ENCODE data around the gene ATXN10.
"Not testable (repeated sequence)": the region's sequence is repeated elsewhere in the genome, so short reads cannot be mapped to it uniquely, and the experiment has no call there.

Gene ATXN10

DNA sequence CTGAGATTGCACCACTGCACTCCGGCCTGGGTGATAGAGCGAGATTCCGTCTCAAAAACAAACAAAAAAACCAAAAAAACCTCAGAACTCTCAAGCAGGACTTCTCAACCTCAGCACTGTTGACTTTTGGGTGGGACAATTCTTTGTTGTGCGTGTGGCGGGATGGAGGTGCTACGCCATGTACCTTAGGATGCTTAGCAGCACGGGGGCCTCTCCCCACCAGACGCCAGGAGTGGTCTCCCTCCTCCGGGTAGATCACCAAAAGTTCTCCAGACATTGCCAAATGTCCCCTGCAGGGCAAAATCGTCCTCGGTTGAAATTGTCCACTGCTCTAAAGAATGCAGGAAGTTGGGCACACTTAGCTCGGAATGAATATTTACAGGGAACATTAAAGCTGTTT lies 26.9 kb upstream of the ATXN10 start:
- no peak for DNase-seq

DNA sequence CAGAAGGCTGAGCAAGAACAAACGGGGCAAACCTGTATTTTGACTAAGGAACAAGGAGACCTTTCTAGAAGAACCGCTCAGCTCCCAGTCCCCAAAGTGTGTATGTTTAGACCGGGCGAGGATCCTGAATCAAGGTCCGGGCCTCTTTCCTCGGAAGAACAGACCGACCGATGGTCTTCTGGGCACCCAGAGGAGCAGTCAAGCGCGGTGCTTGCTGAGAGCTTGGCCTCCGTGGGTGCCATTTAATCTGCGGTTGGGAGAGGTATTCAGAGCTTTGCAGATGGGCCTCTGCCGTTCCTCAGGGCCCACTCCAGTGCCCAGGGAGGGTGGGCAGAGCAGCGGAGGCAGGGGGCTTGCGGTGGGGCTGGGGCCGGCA lies 26.5 kb upstream of the ATXN10 start:
- no peak for DNase-seq

DNA sequence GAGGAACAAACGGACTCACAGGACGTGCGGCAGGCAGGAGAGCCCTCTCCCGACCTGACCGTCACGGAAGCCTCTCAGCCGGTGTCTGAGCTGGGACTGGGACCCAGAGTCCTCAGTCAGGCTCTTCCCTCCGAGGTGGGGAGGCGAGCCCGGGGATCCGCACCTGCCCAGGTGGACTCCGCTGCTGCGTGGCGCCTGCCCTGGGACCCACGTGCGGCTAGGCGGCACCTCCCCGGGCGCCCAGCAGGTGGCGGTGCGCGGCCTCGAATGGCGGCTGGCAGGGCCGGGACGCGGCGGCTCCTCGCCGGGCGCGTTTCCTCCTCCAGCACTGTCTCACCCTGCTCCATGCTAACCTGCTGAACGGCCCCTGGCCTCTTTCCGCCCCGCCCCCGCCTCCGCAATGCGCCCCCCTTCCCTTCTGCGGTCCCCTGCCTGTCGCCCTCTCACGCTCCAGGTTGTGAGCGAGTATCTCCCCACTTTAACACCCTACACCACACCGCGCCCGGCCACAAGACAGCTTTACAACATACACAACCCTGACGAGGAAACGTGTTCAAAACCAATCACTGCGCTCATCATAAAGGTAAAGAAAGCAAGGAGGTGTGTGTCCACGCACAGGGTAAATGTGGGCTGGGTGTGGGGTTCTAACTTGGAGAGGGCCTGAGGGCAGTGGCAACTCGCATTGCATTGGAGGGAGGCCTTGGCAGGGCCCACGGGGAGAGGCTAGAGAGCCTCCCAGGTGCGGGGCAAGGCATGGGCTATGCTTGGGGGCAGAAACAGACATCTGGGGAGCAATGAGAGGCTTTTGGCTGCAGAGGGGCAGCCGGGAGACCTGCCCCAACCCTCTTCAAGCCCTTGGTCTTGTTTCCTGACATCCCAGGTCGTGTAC lies 25.9 kb upstream of the ATXN10 start:
- DNase-seq, result peak; percentile 17

DNA sequence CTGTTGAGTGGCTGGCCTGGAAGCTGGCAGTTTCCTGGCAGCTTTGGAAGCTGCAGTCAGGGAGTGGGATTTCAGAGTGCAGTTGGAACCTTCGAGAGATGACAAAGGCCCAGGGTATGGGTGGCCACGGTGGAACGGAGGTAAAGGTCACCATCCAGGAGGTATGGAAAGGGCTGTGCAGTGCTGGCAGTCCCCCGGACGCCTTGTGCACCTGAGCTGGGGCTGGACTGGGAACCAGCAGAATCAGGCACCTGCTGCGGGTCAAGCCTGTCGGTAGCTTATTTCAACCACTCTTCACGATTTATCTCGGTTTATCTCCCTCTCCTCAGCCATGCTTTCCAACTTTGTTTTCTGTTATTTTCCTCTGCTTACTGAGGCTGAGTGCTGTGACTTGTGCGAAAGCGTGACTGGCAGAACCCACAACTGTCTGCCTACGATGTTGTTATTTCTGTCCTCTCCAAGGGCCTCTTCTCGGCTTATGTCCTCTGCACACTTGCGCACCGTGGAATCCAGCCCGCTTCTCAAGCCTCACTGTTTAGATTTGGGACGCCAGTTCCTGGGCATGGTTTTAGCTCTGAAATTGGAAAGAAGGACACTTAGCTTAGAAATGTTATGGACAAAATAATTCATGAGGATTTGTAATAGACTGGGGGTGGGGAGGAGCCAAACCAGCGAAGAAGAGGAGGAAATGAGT lies 24.0 kb upstream of the ATXN10 start:
- DNase-seq, result no peak

DNA sequence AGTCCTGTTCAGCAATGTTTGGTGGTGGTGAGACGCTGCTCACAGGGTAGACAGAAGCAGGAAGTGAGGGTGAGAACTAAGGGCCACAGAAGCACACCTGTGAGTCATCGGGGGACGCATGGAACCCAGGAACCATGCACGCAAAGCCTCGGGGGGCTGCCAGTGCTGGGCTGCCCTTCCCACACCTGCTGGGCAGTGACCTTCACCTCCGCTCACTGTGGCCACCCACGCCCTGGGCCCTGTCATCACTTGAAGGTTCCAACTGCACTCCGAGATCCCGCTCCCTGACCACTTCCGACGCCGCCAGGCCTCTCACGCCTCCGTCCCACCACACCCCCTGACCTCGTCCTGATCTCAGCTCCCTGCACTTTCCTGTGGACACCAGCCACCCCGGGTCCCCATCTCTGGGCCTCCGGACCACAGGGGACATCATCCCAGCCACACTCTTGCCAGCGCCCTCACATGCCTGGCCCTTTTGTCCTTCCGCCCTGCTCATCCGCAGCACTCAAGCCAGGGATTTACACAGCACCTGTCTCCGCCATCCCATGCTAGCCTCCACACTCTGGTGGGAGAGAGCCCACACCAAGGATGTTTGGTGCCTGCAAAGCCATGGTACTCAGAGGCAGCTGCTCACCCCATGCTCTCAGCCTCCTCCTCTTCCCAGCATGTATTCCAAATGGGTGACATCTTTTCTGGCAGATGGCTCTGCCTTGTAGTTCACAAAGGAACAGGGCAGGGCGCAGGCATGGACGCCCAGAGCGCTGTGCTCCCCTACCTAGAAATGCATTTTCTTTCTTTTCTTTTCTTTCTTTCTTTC lies 23.1 kb upstream of the ATXN10 start:
- DNase-seq, result no peak

DNA sequence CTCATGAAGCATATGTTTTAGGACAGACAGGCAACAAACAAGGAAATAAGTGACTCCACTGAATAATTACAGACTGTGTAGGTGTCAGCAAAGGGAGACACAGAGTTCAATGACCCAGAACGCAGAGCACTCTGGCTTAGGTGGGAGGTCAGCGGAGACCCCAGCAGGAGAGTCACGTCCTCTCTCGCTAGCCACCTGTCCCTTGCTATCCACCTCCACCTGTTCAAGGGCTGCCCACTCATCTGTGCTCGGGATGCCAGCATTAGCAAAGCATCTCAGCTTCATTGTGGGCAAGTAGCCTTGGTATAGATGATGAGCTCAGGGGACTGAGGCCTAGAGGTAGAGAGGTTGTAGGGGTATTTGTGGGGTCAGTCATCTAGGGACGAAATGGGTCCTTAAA lies 21.8 kb upstream of the ATXN10 start:
- no peak for DNase-seq

DNA sequence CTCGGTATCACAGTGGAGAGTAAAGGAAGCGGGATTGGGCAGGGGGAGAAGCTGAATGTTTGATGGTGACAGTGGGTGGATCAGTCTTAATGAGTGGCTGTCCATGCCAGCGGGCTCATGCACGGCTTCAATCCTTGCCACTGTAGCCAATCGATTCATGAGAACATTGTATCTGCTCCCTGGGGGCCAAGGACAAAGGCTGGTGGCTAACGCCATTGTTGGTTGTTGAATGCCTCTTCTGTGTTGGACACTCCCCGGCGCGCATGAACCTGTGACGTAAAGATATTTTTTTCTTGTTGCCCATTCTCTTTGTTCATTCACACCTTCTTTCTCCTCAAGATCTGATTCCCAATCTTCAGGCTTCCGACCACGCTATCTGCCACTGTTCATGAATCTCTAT lies 20.9 kb upstream of the ATXN10 start:
- DNase-seq, result no peak

DNA sequence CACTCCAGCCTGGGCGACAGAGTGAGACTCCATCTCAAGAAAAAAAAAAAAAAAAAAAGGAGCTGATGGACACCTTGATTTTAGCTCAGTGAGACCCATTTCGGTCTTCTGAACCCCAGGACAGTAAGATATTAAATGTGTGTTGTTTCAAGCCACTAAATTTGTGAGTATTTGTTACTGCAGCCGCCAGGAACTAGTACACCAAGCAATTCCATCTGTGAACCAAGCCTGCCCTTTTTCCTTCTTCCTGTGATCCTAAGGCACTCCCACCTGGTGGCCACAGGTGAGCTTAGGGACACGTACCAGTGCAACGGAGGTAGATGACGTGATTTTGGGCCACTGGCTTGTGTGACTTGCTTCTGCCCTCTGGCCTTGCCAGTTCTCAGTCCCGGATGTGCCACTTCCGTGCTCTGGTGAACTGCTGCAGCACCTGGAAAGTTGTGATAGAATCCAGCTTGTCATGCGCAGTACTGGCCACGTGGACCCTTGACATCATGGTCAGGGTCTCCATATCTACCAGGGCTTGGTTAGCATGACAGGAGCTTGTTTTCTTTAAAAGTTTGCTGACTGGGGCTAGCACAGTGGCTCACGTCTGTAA lies 19.6 kb upstream of the ATXN10 start:
- DNase-seq, result no peak

DNA sequence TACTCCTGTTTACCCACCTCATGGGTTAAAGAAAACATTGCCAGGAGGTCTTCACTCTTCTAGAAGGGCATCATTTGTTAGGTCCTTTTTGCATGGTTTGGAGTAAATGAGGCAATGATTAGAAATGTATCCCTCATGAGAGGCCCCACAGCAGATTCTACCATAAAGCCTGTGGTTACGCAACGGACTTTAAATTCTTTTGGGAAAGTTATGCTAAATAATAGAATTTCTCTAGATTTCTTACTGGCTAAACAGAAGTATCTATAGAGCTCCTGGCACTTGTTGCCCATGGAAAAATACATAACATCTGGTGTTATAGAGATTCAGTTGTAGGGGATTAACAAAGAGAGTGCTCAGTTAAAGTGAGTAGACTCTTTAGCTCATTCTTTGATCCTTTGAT lies 15.1 kb upstream of the ATXN10 start:
- DNase-seq, result no peak

DNA sequence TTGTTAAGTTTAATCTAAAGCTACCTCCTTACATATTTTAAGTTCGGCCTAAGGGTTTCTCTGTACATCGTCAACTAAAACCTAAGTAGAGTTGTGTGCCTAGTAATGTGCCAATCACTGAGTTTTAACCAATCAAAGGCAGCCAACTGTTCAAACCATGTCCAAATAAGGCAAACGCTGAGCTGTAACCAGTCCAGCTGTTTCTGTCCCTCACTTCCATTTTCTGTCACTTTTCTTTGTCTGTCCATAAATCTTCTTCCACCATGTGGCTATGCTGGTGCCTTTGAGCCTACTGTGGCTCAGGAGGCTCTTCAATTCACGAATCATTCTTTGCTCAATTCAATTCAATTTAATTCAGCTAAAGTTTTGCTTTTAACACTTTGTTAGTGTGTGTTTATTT lies 13.9 kb upstream of the ATXN10 start:
- DNase-seq, result no peak

DNA sequence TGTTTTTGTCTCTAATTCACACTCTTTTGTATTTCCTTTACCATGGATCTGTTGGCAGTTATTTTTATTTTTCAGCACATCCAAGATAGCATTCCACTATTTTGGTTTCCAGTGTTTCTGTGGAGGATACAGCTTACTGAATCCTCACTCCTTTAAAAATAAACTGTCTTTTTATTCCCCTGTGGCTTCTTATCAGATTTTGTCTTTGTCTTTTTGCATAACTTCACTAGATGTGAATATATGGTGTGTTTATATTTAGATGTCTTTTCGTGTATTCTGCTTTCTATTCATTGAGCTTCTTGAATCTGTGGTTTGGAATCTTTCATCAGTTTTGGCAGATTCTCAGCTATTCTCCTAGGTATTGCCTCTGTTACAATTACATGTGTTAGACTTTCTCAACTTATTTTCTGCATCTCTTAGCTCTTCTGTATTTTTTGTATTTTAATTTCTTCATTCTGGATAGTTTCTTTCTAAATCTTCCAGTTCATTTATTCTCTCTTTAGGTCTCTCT lies 7.4 kb upstream of the ATXN10 start:
- DNase-seq, result no peak

DNA sequence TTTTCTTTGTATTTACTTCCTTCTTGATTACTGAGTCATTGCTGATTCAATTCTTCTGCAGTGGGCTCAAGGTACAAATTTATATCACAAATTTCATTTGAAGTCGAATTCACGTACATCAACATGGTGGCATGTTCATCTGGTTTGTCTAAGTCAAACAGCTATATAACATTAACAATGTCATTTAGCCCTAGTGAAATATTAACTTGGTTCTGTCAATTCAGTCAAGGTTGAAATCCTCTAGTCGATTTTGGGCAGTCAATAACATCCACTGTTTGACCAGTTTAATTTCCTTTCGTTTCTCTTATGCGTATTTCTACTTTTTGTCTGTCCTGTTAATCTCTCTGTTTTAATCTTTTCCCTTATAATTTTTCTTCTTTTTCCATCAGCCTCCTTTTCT lies 4.1 kb upstream of the ATXN10 start:
- DNase-seq, result no peak

DNA sequence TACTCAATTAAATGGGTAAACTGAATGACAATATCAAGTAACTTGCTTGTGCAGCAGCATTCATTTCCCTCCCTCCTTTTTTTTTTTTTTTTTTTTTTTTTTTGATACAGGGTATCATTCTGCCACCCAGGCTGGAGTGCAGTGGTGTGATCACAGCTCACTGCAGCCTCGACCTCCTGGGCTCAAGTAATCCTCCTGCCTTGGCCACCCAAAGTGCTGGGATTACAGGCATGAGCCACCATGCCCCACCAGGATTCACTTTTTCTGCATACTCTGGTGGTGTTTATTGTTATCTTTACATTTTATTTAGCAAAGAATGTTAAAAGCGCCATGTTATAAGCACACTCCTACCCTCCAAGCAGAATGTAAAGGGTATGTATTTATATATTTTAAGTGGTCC lies 1.3 kb upstream of the ATXN10 start:
- not testable (repeated sequence) for DNase-seq

DNA sequence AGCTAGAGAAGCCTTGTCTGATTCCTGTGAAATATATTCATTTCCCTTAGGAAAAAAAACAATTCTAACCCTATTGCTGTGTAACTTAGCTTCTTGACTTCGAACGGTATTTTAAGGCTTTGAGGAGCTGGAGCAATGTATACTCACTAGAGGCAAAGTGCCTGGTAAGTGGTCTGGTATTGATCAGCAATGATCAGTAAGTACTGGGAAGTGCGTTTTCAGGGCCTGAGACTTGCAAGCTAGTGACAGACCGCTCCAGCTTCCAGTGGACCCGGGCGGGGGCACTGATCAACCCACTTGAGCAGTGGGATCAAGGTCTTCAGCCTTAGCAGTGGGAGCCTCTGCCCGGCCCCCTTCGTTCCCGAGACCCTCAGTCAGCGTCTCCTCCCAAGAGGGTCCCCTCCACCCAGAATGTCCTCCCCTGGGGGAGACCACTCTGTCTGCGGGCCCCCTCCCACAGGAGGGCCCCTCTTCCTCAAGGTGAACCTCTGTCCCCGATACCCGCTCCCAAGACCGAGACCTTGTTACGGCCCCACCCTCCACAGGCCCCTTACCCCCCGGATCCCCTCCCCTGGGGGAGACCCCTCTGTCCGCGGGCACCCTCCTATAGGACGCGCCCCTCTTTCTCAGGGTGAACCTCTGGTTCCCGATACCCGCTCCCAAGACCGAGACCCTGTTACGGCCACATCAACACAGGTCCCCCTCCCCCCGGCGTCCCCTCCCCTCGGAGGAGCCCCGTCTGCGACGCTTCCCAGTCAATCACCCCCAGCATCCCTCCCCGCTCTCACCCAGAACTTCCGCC lies 452 bp upstream of the ATXN10 start:
- DNase-seq, result no peak

DNA sequence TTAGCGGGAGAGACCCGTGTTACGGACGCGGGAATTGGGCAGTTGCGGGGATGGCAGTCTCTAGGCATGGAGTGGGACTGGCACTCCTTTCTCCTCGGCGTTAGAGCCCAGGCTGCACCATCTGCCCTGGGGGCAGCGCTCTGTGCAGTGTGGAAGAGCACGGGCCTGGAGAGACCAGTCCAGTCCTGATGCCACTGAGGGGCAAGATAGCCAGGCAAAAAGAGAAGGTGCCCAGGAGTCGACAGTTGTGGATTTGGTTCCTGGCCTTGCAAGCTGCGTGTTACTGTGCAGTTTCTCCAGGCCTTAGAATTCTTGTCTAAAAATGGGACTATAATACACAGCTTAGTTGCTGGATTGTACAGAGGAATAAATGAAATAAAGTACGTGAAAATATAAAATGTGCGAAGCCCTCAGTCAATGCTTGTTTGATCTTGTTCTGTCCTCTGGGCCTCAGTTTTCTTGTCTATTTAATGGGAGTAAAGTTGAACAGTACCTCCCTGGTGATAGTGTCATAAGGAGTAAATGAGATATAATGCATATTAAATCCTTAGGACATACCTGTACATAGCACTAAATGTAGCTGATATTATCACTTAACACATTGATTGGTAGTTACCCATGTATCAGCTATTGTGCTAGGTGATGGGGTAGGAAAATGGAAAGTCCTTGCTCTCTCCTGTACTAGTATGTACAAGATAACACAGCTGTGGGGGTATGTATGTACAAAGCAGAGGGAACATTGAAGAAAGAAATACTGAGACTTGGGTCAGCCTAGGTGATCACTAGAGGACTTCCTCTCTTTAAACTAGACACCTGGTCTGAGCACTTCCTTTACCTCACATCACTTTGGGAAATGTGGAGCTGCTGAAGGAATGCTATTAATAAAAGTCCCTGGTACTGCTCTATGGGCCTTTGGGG lies 1.2 kb downstream of the ATXN10 start:
- no peak for DNase-seq

DNA sequence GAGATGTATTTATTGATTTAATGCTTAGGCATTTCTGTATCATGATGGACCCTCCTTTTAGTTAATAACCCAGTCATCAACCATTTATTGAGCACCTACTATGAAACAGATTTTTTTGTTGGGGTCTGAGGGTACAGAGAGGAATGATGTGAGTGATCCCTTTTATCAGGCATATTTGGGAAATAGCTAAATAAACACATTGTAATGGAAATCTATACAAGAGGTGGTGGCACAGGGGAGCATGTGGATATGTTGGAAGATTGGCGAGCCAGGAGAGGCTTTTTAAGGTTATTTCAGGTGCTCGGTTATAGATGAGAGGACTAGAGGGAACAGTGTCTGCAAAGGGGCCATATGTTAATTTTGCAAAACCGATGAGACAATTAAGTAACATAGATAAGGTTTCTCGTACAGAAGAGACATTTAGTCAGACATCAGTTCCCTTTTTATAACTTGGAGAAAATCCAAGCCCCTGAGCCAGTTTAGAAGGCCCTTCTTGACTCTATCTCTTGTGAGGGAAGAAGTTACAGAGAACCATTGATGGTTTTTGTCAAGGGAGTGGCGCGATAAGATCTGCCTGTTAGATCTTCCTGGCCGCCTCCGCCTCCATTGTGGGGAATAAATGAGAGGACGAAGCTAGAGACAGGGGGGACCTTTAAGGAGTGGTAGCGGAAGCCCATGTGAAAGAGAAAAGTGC lies 2.0 kb downstream of the ATXN10 start:
- no peak for DNase-seq

DNA sequence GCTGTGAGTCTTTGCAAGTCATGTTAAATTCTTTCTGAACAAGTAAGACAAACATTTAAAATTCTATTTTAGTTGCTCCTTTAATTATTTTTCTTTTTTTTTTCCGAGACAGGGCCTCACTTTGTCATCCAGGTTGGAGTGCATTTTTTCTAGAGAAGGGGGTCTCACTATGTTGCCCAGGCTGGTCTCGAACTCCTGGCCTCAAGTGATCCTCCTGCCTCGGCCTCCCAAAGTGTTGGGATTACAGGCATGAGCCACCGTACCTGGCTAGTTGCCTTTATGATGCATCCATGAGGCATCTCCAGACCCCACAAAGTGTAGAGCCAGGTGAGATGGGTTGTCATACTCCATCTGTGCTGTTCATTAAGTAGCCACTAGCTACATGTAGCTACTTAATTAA lies 4.4 kb downstream of the ATXN10 start:
- DNase-seq, result no peak

DNA sequence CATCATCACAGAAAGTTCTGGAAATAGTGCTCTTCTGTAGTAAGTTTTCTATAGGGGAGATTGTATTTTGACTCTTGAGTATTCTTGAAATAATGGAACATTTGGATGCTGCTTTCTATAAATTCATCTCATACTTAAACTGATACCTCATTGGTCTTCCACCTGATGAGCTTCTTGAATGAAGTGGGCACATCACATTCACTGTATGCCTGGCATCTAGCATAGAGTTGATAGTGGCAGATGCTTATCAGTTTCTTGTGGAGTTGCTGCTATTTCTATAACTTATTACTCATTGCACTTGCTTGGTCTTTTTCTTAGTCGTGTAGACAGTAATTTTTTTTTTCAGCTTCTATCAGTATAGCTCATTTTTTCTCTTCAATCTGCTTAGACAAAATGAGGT lies 5.4 kb downstream of the ATXN10 start:
- no peak for DNase-seq

DNA sequence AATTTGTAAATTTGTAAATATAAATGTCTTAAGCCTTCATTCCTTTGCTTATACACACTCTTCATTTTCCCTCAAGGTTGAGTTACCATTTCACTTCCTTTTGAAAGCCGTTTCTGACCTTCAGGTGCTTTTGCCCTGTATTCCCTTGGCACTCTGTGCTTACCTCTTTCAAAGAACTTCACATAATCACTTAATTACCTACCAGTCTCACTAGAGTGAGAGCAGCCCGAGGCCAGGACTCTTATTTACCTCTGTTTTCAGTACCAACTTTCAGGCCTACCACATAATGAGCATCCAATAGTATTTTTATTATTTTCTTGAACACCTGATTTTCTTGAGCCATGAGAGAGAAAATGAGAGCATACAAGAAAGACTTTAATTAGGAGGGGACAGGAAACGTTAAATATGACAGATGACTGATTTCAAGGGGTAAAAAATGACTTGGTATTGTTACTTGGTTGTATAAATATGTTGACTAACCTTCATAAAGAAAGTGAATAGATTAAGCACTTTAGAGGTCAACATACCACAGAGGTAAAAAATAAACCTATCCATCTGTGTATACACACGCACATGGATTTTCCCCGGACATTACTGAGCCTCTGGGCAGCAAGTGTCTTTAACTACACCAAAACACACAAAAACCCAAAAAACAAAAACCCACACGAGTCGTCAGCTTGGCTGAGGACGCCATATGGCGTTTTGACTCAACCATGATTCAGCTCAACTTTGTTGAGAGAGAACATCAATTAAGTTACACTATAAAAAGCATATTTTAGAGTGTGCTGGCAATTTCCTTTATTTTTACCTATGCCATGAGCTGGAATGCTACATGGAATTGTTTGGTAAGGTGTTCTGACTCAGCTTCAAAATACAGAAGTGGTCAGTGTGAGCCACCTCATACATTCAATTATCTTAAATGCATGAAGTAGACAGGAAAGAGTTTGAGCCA lies 7.6 kb downstream of the ATXN10 start:
- DNase-seq, result no peak
